OCI-LY1 (cell line): ENCODE data around the gene VCAN.

Experiments used
- H2AFZ ChIP-seq: fragments of 200-600 bp; sonication (generic), shearing (Covaris generic); 2 replicates; pipeline ENCODE4 v1.6.0; 2014; ENCODE audit warnings: antibody characterized with exemption, mild to moderate bottlenecking, low read length
- H3F3A ChIP-seq: fragments of 200-600 bp; sonication (generic), shearing (Covaris generic); 2 replicates; pipeline ENCODE4 v1.6.0; 2014; ENCODE audit warnings: mild to moderate bottlenecking, antibody characterized with exemption, low read length, moderate library complexity; ENCODE audit not compliant: insufficient read depth
- H3K27ac ChIP-seq: fragments of 200-600 bp; sonication (generic); 2 replicates; pipeline ENCODE4 v1.5.1; 2014; ENCODE audit warnings: low read length, mixed run types, mild to moderate bottlenecking, low read depth; ENCODE audit not compliant: poor library complexity, severe bottlenecking
- H3K27me3 ChIP-seq: fragments of 200-600 bp; sonication (generic); 2 replicates; pipeline ENCODE4 v1.6.0; 2014; ENCODE audit warnings: antibody characterized with exemption, mild to moderate bottlenecking, low read length, moderate library complexity; ENCODE audit not compliant: insufficient read depth
- H3K36me3 ChIP-seq: fragments of 200-600 bp; sonication (generic); 2 replicates; pipeline ENCODE4 v1.6.1; 2014; ENCODE audit warnings: mild to moderate bottlenecking, antibody characterized with exemption, low read length, moderate library complexity, mixed read lengths; ENCODE audit not compliant: insufficient read depth
- H3K4me1 ChIP-seq: fragments of 200-600 bp; sonication (generic); 2 replicates; pipeline ENCODE4 v1.5.1; 2014; ENCODE audit warnings: mild to moderate bottlenecking, low read length, moderate library complexity; ENCODE audit not compliant: insufficient read depth, severe bottlenecking
- H3K4me2 ChIP-seq: fragments of 200-600 bp; sonication (generic), shearing (Covaris generic); 2 replicates; pipeline ENCODE4 v1.6.1; 2014; ENCODE audit warnings: low read length
- H3K4me3 ChIP-seq: fragments of 200-600 bp; sonication (generic); 2 replicates; pipeline ENCODE4 v1.5.1; 2014; ENCODE audit warnings: low read length, low read depth, mild to moderate bottlenecking, mixed read lengths; ENCODE audit not compliant: poor library complexity, severe bottlenecking
- H3K79me2 ChIP-seq: fragments of 200-600 bp; shearing (Covaris generic); 2 replicates; pipeline ENCODE4 v1.6.1; 2016; ENCODE audit warnings: mixed run types, low read length, mixed read lengths; ENCODE audit not compliant: insufficient read depth
- H3K9ac ChIP-seq: fragments of 200-600 bp; sonication (generic), shearing (Covaris generic); 2 replicates; pipeline ENCODE4 v1.6.1; 2014; ENCODE audit warnings: mild to moderate bottlenecking, low read length, mixed read lengths
- H3K9me2 ChIP-seq: fragments of 200-600 bp; sonication (generic), shearing (Covaris generic); 2 replicates; pipeline ENCODE4 v1.6.1; 2014; ENCODE audit warnings: low read depth, mild to moderate bottlenecking, low read length, mixed read lengths
- H3K9me3 ChIP-seq: fragments of 200-600 bp; shearing (Covaris generic); 2 replicates; pipeline ENCODE4 v1.6.1; 2014; ENCODE audit warnings: low read length, mixed read lengths
- H4K20me1 ChIP-seq: fragments of 200-600 bp; sonication (generic), shearing (Covaris generic); 2 replicates; pipeline ENCODE4 v1.6.0; 2016; ENCODE audit warnings: mild to moderate bottlenecking, low read length; ENCODE audit not compliant: insufficient read depth
- CTCF ChIP-seq: fragments of 200-600 bp; sonication (generic), shearing (Covaris generic); IDR thresholded peaks from 2 replicates; pipeline ENCODE4 v1.5.1; 2017; ENCODE audit warnings: mild to moderate bottlenecking, antibody characterized with exemption, low read length, moderate library complexity, mixed read lengths
- EZH2 ChIP-seq: fragments of 200-600 bp; sonication (generic), shearing (Covaris generic); IDR thresholded peaks from 2 replicates; pipeline ENCODE4 v1.8.0; 2017; ENCODE audit warnings: borderline replicate concordance, mixed run types, mild to moderate bottlenecking, antibody characterized with exemption, low read length, moderate library complexity, mixed read lengths

Gene VCAN

DNA sequence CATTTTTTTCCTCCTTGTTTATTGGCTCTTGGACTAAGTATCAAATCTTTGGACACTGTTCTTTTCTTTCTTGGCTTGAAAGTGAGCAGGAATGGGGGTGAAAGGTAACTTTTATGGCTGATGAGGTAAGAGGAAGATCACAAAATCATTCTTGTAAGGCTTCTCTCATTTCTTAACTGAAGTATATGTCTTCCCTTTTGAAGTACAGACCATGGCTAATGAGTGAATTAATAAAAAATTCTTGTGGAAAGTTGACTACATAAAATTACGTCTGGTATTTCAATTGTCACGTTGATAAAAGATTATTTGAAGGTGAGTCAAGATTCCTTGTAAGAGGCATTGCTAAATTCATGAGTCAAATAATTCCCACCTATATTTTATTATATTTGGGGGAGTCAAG is 25.1 kb downstream of the VCAN start:
- H2AFZ ChIP-seq: no peak overlapping the region
- H3F3A ChIP-seq: no peaks in the 10 kb centered on the region
- no peaks in the 10 kb centered on the region for H3K79me2 ChIP-seq
- H4K20me1 ChIP-seq: no peaks in the 10 kb centered on the region
- H3K9ac ChIP-seq: no peak overlapping the region
- no peak overlapping the region for H3K4me2 ChIP-seq
- TF ChIP-seq EZH2 (no peak), CTCF (no peak)
- no peak overlapping the region for H3K27ac ChIP-seq
- H3K4me1 ChIP-seq: no peaks in the 10 kb centered on the region
- H3K36me3 ChIP-seq: no peaks in the 10 kb centered on the region
- H3K27me3 ChIP-seq: no peaks in the 10 kb centered on the region
- H3K9me2 ChIP-seq: no peaks in the 10 kb centered on the region
- no peak overlapping the region for H3K4me3 ChIP-seq
- no peaks in the 10 kb centered on the region for H3K9me3 ChIP-seq

DNA sequence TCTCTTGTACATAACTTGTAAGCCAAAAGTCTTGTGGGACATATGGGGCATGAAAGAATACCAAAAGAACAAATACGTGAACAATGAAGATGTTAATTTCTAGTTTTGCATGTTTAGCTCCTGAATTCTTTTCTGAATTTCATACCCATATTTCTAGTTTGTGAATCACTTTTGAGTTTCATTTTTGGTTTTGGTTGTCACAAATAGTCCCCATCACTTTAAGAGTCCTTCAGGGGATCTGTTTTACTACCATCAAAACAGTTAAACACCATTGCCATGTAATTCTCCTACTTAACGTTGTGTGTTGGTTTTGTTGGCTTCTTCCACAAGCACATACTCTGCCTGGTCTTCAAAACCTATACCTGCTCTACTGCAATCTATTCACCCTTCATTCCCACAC is 27.0 kb downstream of the VCAN start:
- H3K4me1 ChIP-seq: no peaks in the 10 kb centered on the region
- TF ChIP-seq CTCF (no peak), EZH2 (no peak)
- no peaks in the 10 kb centered on the region for H3K79me2 ChIP-seq
- no peaks in the 10 kb centered on the region for H3K27me3 ChIP-seq
- no peaks in the 10 kb centered on the region for H3K36me3 ChIP-seq
- no peaks in the 10 kb centered on the region for H3F3A ChIP-seq
- no peak overlapping the region for H3K27ac ChIP-seq
- H3K9me3 ChIP-seq: no peaks in the 10 kb centered on the region
- no peak overlapping the region for H3K4me3 ChIP-seq
- H3K9me2 ChIP-seq: no peaks in the 10 kb centered on the region
- no peak overlapping the region for H3K4me2 ChIP-seq
- H2AFZ ChIP-seq: no peak overlapping the region
- H4K20me1 ChIP-seq: no peaks in the 10 kb centered on the region
- H3K9ac ChIP-seq: no peak overlapping the region

DNA sequence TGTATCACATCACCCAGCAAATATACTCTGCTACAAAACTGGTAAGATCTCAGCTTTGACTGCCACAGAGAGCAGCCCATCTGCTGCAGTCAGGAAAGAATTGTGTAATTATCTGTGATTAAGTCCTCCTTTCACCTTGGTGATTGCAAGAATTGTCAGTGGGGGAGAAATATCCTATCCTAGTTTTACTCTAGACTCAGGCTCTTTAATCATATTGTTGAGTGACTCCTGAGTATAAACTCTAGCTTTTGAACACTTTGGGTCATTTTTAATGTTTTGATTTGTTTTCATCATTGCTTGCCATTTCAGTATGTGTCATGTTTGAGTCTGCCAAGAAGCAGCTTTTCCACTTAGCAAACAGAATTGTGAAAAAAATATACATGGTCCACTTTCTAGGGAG is 32.1 kb downstream of the VCAN start:
- no peak for TF ChIP-seq CTCF
- no peak for TF ChIP-seq EZH2
- Histone ChIP-seq H3K4me1 (no peaks in the 10 kb centered on the region), H3K27ac (no peak overlapping the region), H2AFZ (no peak overlapping the region), H3K27me3 (no peaks in the 10 kb centered on the region), H3K4me2 (no peak overlapping the region), H3K9ac (no peak overlapping the region), H3K79me2 (no peaks in the 10 kb centered on the region), H3K36me3 (no peaks in the 10 kb centered on the region), H3K4me3 (no peak overlapping the region), H3K9me2 (no peaks in the 10 kb centered on the region), H3K9me3 (no peaks in the 10 kb centered on the region), H3F3A (no peaks in the 10 kb centered on the region), H4K20me1 (no peaks in the 10 kb centered on the region)
